Cerebellar cortex (tissue), 1 donor: Measurements from ENCODE around the gene PTP4A2.
A peak's percentile ranks its signal among the peaks of the same experiment; 100 is the strongest.
"Not testable (repeated sequence)": the region's sequence is repeated elsewhere in the genome, so short reads cannot be mapped to it uniquely, and the experiment has no call there.

Experiments used
- DNase-seq: peaks from one replicate; pipeline ENCODE4 v3.0.0-alpha.2; 2015; ENCODE audit warnings: low spot score

PTP4A2 gene

DNA sequence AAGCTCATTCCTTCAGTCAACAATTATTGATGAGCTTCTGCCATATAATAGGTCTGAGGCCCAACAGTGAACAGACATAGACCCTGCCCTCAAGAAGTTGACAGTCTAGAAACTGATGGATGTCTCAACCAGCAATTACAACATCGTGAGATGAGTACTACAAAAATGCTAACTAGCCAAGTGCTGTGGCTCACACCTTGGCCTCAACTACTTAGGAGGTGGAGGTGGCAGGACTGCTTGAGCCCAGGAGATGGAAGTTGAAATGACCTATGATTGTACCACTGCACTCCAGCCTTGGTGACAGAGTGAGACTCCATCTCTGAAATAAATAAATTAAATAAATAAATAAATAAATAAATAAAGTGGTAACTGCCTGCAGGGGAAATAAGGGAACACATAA lies 11.7 kb upstream of the PTP4A2 start:
- no peak for DNase-seq

DNA sequence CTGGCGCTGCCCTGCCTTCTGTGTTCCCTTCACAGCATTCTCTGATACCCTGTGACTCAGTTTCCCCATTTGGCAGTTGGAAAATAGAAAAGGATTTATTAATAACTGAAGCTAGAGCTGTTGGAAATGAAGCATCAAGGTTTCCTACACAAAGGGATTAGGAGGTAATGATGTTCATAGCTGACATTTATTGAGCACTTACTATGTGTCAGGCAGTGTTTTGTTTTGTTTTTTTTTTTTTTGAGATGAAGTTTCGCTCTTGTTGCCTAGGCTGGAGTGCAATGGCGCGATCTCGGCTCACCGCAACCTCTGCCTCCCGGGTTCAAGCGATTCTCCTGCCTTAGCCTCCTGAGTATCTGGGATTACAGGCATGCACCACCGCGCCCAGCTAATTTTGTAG lies 7.5 kb upstream of the PTP4A2 start:
- DNase-seq = not testable (repeated sequence)

DNA sequence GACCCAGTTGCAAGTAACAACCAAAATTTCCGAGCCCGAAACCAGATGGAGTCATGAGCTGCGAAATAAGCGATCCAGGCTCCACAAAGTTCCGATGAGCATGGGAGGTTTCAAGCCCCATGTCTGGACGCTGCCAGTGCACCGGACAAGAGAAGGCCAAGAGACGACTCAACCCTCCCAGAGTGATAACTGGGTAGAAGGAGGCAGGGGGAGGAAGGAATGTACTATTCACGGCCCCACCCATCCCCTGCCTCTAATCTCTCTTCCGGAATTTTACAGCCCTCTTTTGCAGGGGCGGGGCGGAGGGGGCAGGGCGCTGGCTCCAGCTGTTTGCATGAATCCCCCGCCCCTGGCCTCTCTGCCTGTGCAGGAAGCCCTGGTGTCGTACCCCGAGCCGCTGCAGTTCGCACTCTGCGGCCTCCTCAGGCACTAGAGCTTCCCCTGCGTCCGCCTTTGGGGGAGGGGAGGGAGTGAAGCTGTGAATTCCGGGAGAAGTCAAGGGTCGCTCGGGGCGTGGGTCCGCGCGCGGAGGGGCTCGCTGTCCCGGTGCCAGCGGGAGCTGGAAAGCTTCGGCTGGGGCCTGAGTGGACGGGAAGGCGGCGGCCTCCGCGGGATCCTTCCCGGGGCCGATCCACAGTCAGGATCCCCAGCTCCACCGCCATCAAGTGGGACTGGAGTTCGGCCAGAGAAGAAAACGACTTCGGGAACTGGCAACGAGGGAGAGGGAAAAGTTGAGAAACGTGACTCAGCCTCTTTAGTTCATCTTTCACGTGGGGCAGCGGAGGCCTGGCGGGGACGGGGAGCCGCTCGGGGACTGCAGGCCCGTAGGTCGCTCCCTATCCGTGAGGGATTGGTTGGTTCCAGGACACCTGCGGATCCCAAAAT lies 6.3 kb upstream of the PTP4A2 start:
- DNase-seq = peak; percentile 82

DNA sequence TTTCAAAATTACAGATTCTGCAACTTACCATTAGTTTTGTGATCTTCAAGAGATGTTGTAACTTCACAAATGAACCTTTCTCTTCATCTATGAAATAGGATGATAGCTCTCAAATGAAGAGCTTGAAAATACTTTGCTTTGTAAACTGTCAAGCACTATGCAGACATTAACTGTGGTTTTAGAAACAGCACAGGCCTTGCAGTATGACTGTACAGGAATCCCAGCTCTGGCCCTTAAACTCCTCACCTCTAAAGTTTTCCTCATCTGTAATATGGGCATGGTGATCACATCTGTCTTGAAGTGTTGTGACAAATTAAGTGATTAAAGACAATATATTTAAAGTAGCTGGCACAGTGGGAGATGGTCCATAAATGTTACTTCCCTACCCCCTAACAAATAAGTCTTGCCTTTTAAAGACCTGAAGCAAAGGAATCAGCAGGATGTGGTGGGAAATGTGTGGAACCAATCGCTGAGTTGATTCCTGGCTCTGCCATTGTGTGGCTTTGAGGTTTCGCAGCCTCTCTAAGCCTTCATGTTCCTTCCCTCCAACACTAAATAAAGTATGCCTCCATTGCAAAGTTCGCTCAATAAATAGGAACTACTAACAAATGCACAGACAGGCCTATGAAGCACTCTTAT lies 5.5 kb upstream of the PTP4A2 start:
- DNase-seq = peak; percentile 34

DNA sequence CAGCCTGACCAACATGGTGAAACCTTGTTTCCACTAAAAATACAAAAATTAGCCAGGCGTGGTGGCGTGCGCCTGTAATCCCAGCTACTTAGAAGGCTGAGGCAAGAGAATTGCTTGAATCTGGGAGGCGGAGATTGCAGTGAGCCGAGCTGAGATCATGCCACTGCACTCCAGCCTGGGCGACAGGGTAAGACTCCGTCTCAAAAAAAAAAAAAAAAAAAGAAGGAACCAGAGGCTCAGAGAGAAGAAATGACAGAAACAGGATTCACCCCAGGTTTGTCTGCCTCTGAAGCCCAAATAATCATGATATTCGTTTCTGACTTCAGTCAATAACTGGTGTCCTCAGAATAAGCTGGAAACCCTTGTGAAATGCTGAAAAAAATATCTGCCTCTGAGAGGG lies 3.9 kb upstream of the PTP4A2 start:
- not testable (repeated sequence) for DNase-seq

DNA sequence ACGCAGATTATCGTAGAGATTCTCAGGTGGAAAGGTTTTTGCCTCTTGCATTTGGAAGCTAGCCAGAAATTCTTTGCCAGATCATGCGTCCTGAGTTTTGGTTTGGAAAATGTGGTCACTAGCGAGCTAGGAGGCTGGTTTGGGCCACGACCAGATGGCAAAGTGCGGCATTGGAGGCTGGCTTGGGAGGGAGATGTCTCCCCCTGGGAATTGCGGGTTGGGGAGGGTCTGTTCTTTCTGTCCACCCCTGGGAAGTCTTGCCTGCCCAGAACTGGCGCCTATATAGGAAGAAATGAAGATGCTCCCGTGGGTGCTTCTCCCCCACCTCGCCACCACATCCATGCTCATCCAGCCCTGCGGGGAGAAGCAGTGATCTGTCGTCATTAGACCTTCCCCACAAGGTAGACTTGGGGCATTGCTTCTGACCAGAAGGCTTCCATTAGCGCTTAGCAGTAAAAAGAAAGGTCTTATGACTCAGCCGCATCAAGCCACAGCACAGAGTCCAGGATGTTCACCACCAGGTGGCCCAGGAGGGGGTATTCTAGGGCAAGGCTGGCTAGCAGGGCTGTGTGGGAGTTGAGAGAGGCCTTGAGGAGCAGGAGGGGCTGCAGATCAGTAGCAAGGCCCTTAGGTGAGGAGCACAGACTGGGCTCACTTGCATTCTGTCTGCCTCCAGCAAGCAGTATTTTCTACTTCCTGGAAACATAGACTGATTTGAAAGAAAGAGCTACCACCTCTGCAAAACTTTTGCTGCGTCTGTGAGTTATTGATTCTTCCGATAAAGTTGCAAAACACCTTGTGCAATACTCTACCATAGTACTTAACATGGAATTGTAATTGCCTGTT lies 1.5 kb upstream of the PTP4A2 start:
- peak; percentile 89 for DNase-seq

DNA sequence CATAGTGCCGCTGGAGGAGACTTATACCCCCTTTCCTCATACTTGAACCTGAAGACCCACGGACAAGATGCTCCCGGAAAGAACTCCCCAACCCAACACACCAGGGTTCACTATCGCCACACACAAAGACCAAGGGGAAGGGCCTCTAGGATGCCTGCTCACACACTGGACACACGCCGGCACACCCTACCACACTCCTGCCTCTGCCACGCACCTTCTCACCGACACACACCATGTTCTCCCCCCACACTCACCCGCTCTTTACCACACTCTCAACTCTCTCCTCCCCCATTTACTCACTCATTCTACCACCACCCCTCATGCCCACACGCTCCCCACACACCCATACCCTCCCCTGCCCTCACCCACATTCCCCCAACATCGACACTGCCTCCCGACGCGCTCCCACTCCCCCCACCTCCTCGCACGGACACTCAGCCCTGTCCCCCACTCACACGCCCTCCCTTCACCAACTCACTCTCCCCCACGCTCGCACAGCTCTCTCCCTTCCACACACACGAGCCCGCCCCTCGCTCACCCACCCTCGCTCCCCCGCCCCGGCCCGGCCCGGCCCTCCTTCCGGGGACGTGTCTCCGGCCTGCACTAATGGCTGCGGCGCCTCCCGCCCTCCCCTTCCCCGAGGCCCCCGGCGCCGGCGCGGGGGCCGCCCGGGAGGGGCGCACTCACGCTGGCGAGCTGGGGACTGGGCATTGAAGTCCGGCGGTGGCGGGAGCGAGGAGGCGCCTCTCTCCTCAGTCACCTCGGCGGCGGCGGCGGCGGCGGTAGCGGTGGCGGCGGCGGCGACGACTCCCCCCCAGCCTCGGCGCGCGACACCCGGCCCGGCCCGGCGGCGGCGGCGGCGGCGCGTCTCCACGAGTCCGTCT lies 626 bp downstream of the PTP4A2 start:
- DNase-seq = peak; percentile 36

DNA sequence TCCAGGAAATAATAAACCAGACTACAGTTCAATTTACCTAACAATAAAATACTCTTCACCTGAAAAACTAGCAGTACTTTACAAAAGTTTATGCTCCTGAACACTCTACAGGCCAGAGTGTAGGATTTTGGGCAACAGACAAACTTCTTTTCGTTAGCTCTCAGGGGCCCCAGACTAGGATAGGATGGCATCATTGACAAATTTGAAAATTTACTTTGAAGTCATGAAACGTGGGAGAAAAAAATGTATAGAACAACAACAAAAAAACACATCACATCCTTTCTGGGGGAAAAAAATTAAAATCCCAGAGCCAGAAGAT lies 1.2 kb downstream of the PTP4A2 start:
- DNase-seq = no peak

DNA sequence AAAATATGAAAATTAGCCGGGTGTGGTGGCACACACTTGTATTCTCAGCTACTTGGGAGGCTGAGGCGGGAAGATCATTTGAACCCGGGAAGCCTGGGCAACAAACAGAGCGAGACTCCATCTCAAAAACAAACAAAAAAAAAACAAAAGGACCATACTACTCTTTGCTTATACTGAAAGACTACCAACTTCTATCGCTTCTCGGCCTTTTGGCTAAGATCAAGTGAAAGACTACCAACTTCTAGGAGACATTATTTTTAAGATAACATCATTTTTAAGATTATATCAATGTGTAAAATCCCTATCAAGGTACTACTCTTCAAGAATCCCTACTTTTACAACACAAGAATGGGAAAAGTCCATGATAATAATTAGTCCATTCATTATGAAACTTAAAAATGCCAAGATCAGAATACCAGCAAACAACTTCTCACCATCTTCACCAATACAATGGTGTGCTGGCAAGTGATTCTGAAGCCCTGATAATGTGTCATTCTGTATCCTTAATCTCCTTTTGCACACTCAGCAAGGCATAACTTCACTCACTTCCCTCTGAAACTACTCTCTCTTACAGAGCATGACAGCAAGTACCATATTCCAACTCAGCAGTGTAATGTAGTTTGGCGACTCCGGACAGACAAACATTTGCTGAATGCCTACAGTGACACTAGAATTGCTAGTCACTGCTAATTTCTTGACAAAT lies 1.7 kb downstream of the PTP4A2 start:
- no peak for DNase-seq

DNA sequence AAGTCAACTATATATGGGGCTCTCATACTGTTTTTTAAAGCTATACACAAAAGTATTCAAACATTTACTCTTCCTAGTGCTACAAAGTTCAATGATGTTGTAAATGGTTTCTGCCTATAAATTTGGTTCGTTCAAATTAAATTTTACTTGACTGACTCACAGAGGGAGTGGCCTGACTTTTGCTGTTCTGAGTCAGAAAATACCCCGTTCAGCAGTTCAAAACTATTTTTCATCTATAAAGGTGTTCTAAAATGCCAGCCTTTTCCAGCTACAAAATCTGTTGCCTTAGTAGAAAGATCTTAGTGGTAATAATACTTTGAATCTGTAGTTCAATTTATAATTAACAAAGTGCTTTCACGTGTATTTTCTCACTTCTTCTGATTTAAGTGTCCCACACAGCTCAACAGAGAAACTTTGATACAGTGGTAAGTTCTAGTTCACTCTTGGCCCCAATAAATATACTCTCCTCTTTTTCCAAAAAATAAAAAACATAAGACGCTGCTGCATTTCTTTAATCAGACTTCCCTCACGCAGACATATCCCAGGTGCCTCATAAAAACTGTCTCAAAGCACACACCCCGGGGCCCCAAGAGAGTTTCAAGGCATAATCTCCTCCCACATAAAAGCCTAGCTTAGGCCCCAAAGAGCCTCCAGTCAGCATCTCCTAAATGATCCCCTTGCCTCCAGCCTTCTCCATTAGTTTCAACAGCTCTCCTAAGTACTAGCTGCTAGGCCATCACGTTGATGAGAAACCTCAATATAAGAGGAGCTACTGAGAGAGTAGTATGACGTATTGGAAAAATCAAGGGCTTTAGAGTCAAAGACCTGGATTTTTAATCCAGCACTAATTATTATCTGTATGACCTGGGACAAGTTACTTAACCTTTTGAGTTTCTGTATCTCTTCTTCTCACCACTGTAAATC lies 3.2 kb downstream of the PTP4A2 start:
- DNase-seq = no peak

DNA sequence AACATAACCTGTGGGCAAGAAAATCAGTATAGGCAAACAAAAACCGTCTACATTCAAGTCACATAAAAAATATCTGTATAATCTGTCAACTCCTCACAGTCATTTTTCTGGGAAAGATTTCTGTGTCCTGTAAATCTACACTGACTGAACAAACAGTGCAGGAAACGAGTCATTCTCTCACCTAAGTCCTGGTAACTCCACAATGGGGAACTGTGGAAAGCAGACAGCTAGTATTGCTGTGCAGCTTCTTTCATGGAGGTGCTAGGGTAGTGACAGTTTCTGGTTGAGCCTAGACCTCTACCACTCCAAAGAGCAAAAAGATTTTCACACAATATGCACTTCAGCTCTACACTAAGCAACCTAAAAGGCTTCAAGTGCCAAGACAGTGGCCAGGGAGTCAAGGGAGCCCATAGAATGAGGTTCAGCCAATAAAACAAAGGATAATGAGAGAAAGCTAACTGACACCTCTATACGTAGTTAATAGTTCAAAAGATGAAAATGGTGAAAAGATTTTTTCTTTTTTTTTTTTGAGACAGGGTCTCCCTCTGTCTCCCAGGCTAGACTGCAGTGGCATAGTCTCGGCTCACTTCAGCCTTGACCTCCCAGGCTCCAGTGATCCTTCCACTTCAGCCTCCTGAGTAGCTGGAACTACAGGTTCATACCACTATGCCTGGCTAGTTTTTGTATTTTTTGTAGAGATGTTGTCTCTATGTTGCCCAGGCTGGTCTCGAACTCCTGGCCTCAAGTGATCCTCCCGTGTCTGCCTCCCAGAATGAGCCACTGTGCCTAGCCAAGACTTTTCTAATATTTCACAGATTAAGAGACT lies 5.5 kb downstream of the PTP4A2 start:
- no peak for DNase-seq

DNA sequence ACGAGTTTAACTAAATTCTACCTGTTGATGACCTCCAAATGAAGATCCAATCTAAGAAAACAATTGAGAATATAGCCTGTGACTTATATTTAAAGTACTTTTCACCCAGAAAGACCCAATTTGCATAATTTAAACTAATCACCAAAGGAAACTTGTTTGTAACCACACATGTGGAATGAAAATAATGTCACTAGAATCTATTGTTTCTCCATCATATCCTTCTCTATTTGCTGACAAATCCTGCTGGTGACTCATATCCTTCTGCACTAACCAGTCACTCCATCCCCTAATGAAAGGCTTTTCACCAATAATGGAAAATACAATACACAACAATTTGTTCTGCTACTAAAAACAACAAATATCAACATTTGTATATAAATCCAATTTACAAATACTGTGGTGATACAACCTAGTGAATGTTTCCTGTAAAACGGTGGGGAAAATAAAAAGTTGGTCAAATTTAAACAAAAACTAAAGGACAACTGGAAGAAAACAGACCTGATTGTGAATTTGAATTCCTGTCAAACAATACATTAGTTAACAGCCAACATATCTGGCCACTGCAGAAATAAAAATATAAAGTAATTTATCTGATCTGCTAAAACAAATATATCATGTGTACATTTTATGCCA lies 6.5 kb downstream of the PTP4A2 start:
- DNase-seq = no peak

DNA sequence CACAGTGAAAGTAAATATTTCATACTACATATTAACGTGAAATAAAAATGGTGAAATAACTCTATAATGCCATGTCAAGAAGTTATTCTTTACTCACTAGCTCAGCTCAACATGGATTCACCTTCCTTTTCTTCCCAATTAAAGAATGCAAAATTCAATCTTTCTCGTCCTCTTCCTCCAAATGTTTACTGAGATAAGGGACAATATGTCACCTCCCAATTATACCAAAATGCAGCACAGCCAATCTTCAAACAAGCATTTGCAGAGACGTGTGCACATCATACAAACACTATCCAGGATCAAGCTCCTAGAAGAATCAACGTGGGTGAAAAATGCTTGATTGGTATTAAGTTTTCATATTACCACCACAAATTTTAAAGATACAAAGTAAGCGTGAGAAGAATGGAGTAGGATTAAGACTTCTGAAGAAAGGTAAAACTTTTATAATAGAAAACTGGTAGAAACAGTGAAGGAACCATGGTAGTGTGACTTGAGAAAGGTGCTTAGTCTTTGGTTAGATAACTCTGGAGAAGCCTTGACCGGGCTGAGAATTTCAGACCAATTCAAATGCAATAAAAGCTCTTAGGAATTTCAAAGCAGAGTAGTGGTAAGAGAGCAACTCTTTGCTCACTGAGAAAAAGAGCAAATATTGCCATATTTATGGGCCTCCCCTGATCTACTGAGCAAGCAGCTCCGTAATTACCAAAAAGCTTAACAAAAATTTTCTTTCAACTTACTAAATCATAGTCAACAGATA lies 7.2 kb downstream of the PTP4A2 start:
- no peak for DNase-seq

DNA sequence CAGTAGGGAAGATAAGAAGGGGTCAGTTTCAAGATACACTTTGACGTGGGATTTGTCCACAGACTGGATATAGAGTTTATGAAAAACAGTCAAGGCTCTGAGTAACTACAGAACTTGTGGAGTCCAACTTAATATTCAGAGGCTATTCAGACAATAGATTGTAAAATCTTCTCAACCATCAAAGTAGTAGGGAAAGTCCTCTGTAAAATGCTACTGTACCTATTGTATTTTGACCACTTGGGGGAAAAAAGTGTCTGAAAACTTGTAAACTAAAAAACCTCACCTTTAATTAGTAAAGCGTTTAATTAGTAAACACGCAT lies 10.5 kb downstream of the PTP4A2 start:
- DNase-seq = no peak

DNA sequence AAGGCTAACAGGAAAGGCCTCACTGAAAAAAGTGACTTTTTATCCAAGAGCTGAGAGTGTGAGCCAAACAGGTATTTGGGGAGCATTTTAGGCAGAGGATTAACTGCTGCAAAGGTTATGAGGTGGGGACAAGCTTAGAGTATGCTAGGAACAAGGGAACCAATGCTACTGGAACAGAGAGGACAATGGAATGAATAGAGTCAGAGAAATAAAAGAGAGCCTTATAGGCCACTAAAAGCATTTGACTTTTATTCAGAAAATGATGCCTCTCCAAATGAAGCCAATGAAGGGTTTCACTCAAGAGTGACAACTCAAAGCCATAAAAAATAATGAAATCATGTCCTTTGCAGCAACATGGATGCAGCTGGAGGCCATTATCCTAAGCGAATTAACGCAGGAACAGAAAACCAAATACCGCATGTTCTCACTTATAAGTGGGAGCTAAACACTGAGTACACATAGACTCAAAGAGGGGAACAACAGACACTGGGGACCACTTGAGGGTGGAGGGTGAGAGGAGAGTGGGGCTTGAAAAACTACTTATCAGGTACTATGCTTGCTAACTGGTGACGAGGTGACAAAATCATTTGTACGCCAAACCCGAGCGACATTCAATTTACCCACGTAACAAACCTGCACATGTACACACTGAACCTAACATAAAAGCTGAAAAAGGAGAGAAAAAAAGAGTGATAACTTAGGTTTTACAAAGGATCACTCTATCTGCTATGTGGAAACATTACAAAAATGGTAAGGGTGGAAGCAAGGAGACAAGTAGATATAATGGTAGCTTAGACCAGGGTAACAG lies 11.1 kb downstream of the PTP4A2 start:
- no peak for DNase-seq

DNA sequence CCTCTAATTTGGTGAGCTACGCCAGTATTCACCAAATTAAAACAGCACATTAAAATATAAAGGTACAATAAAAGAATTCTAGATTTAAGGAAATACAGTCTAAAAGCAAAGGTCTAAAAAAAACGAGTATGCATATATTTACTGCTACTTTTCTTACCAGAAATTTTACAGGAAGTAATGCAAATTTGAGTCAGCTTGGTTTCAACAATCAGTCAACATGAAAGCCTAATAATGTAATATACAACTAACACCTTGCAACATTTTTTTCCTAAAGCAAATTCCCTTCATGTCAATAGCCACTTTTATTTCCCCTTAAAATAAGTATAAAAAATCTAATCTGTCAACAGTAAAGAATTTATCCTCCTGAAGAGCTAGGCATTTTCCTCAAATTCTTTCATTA lies 11.9 kb downstream of the PTP4A2 start:
- DNase-seq = no peak

DNA sequence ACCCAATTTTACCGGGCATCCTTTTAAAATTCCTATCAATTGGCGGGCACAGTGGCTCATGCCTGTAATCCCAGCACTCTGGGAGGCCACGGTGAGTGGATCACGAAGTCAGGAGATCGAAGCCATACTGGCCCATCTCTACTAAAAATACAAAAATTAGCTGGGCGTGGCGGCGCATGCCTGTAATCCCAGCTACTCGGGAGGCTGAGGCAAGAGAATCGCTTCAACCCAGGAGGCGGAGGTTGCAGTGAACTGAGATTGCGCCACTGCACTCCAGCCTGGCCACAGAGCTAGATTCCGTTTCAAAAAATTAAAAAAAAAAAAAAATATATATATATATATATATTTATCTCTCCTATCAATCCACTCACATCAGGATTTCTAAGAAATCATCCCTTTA lies 12.3 kb downstream of the PTP4A2 start:
- not testable (repeated sequence) for DNase-seq
